HepG2 (cell line): ENCODE results near the gene TPRN. TPM values are rescaled to one million over a fixed set of nuclear protein-coding genes. Genes with fewer than 3 reads are reported as not detected.
A peak's percentile ranks its signal among the peaks of the same experiment; 100 is the strongest.

ENCODE experiments used
- EHMT2 ChIP-seq: fragments of 200-600 bp; sonication (generic); IDR thresholded peaks from 2 replicates; pipeline ENCODE4 v1.7.0; 2017; ENCODE audit warnings: antibody characterized with exemption, low read depth, low read length, borderline replicate concordance
- HMGA1 ChIP-seq: sonication (generic); formaldehyde crosslinking; conservative IDR thresholded peaks from 2 replicates; pipeline ENCODE4 v1.4.0; 2020; ENCODE audit warnings: missing genetic modification reagents
- MEIS1 ChIP-seq: sonication (generic); formaldehyde crosslinking; IDR thresholded peaks from 2 replicates; pipeline ENCODE4 v1.9.0; 2021; ENCODE audit warnings: mild to moderate bottlenecking, missing genetic modification reagents, moderate library complexity, borderline replicate concordance
- NR2F2 ChIP-seq: IDR thresholded peaks from 2 replicates; pipeline ENCODE4 v1.6.1; 2012; ENCODE audit warnings: low read depth, inconsistent platforms, borderline replicate concordance
- PHB2 ChIP-seq: fragments of 450-650 bp; IDR thresholded peaks from 2 replicates; pipeline ENCODE4 v1.6.1; 2018; ENCODE audit not compliant: partially characterized antibody
- SAP130 ChIP-seq: IDR thresholded peaks from 2 replicates; pipeline ENCODE4 v1.6.1; 2016; ENCODE audit warnings: low read depth
- ZNF644 ChIP-seq: IDR thresholded peaks from 2 replicates; pipeline ENCODE4 v1.6.1; 2016; ENCODE audit warnings: low read depth
- ZNF777 ChIP-seq: sonication (generic); formaldehyde crosslinking; IDR thresholded peaks from 2 replicates; pipeline ENCODE4 v1.4.0; 2020; ENCODE audit warnings: missing genetic modification reagents
- polyA plus RNA-seq, 8 experiments: library from polyadenylated mRNA; depleted of rRNA in 3 of 8; stranded (reverse) in 7 of 8; unstranded in 1 of 8; fragments of >200 nt; fragmentation: Illumina TruSeq in 4 of 8; extraction: Trizol in 4 of 8; gene quantifications; 2 replicates each; pipeline versions ENCODE4 v1.2.1 to v1.2.3, GENCODE V29; 2011 to 2016; ENCODE audit warnings: low read depth in 4 of 8, missing spikeins in 1 of 8, mixed read lengths in 1 of 8; ENCODE audit not compliant: insufficient read depth in 1 of 8
- total RNA-seq, 5 experiments: library from RNA; depleted of rRNA; stranded (reverse); fragments of >200 nt; fragmentation: Illumina TruSeq; extraction: Trizol; gene quantifications; 2 replicates each; pipeline ENCODE4 v1.2.3, GENCODE V29; 2016; ENCODE audit warnings: low read depth in 1 of 5
- TF ChIP-seq, protein P1 (sequence below): sonication (generic); formaldehyde crosslinking; IDR thresholded peaks from 2 replicates; pipeline ENCODE4 v1.5.1; 2020; ENCODE audit warnings: missing genetic modification reagents, mild to moderate bottlenecking, borderline replicate concordance
- TF ChIP-seq, protein P2 (sequence below): sonication (generic); formaldehyde crosslinking; IDR thresholded peaks from 2 replicates; pipeline ENCODE4 v1.5.0; 2020; ENCODE audit warnings: mild to moderate bottlenecking, missing genetic modification reagents
- TF ChIP-seq, protein P3 (sequence below): sonication (generic); formaldehyde crosslinking; IDR thresholded peaks from 2 replicates; pipeline ENCODE4 v1.4.0; 2020; ENCODE audit warnings: missing genetic modification reagents, borderline replicate concordance
- TF ChIP-seq, protein P4 (sequence below): sonication (generic); formaldehyde crosslinking; IDR thresholded peaks from 2 replicates; pipeline ENCODE4 v1.5.0; 2020; ENCODE audit warnings: mild to moderate bottlenecking, missing genetic modification reagents, moderate library complexity
- TF ChIP-seq, protein P5 (sequence below): sonication (generic); formaldehyde crosslinking; IDR thresholded peaks from 2 replicates; pipeline ENCODE4 v1.5.1; 2020; ENCODE audit warnings: missing genetic modification reagents, mild to moderate bottlenecking, borderline replicate concordance

TPRN gene
- total and polyA plus RNA-seq, 2 of the 13 experiments (the other 11 are each of a cell fraction or from before 2014, with no cell fraction given) = 10.1 to 19.2 TPM

DNA sequence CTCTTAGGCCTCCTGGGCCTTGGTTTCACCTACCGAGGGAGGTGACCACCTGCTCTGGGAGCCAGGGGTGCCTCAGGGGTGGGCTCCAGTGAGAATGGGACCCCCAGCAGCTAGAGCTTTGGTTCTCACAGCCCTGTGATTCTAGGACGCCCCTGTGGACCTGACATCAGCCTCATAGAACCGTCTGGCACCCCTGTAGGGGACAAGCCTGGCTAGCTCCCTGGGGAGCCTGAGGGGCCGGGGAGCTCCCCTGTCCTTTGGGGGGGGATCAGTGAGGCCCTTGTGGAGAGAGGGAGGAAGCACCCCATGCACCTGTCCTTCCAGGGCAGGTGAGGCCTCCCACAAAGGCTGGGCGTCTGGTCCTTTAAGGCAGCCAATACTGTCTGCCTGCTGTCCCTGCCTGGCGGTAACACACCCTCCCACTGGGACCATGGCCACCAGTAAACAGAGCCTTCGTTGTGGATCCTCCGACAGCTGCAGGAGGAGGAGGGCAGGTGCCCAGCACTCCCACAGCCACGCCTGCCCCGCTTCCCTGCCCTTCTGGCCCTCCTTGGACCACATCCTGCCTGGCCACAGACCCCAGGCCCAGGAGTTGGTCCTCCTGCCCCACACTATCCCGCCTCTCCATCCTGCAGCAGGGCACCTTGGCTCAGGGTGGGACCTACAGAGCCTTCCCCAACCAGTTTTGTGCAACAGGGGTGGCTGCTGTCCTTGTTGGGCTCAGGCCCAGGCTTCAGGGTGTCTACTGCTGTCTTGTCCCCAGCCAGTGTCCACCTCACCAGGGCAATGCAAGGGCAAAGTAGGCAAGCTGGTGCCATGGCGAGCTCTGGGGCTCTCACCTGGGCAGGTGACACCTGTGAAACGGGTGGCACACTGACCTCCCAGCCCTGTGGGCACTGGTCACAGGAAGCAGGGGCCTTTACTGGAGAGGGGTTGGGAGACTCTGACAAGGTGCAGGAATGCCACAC, 37.5 kb upstream of the TPRN start (continued):
- TF ChIP-seq, protein P1, sequence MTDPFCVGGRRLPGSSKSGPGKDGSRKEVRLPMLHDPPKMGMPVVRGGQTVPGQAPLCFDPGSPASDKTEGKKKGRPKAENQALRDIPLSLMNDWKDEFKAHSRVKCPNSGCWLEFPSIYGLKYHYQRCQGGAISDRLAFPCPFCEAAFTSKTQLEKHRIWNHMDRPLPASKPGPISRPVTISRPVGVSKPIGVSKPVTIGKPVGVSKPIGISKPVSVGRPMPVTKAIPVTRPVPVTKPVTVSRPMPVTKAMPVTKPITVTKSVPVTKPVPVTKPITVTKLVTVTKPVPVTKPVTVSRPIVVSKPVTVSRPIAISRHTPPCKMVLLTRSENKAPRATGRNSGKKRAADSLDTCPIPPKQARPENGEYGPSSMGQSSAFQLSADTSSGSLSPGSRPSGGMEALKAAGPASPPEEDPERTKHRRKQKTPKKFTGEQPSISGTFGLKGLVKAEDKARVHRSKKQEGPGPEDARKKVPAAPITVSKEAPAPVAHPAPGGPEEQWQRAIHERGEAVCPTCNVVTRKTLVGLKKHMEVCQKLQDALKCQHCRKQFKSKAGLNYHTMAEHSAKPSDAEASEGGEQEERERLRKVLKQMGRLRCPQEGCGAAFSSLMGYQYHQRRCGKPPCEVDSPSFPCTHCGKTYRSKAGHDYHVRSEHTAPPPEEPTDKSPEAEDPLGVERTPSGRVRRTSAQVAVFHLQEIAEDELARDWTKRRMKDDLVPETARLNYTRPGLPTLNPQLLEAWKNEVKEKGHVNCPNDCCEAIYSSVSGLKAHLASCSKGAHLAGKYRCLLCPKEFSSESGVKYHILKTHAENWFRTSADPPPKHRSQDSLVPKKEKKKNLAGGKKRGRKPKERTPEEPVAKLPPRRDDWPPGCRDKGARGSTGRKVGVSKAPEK (CRISPR knock-in tag) = no peak
- no peak for TF ChIP-seq EHMT2
- no peak for TF ChIP-seq HMGA1 (CRISPR knock-in tag)
- TF ChIP-seq MEIS1 (CRISPR knock-in tag) = no peak
- TF ChIP-seq ZNF777 (CRISPR knock-in tag) = no peak
- TF ChIP-seq ZNF644 (CRISPR knock-in tag) = no peak
- peak; percentile 39; the same call in 1 of the 2 replicates for TF ChIP-seq SAP130 (CRISPR knock-in tag)
- TF ChIP-seq, protein P2, sequence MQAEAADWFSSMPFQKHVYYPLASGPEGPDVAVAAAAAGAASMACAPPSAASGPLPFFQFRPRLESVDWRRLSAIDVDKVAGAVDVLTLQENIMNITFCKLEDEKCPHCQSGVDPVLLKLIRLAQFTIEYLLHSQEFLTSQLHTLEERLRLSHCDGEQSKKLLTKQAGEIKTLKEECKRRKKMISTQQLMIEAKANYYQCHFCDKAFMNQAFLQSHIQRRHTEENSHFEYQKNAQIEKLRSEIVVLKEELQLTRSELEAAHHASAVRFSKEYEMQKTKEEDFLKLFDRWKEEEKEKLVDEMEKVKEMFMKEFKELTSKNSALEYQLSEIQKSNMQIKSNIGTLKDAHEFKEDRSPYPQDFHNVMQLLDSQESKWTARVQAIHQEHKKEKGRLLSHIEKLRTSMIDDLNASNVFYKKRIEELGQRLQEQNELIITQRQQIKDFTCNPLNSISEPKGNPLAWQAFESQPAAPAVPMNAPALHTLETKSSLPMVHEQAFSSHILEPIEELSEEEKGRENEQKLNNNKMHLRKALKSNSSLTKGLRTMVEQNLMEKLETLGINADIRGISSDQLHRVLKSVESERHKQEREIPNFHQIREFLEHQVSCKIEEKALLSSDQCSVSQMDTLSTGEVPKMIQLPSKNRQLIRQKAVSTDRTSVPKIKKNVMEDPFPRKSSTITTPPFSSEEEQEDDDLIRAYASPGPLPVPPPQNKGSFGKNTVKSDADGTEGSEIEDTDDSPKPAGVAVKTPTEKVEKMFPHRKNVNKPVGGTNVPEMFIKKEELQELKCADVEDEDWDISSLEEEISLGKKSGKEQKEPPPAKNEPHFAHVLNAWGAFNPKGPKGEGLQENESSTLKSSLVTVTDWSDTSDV (CRISPR knock-in tag) = no peak
- TF ChIP-seq, protein P3, sequence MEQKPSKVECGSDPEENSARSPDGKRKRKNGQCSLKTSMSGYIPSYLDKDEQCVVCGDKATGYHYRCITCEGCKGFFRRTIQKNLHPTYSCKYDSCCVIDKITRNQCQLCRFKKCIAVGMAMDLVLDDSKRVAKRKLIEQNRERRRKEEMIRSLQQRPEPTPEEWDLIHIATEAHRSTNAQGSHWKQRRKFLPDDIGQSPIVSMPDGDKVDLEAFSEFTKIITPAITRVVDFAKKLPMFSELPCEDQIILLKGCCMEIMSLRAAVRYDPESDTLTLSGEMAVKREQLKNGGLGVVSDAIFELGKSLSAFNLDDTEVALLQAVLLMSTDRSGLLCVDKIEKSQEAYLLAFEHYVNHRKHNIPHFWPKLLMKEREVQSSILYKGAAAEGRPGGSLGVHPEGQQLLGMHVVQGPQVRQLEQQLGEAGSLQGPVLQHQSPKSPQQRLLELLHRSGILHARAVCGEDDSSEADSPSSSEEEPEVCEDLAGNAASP (CRISPR knock-in tag) = no peak
- TF ChIP-seq, protein P4, sequence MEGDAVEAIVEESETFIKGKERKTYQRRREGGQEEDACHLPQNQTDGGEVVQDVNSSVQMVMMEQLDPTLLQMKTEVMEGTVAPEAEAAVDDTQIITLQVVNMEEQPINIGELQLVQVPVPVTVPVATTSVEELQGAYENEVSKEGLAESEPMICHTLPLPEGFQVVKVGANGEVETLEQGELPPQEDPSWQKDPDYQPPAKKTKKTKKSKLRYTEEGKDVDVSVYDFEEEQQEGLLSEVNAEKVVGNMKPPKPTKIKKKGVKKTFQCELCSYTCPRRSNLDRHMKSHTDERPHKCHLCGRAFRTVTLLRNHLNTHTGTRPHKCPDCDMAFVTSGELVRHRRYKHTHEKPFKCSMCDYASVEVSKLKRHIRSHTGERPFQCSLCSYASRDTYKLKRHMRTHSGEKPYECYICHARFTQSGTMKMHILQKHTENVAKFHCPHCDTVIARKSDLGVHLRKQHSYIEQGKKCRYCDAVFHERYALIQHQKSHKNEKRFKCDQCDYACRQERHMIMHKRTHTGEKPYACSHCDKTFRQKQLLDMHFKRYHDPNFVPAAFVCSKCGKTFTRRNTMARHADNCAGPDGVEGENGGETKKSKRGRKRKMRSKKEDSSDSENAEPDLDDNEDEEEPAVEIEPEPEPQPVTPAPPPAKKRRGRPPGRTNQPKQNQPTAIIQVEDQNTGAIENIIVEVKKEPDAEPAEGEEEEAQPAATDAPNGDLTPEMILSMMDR = 0 out of 2 replicates have a peak, but pooled peaks have one; percentile 10
- TF ChIP-seq PHB2 = no peak
- TF ChIP-seq NR2F2 = no peak
- TF ChIP-seq, protein P5, sequence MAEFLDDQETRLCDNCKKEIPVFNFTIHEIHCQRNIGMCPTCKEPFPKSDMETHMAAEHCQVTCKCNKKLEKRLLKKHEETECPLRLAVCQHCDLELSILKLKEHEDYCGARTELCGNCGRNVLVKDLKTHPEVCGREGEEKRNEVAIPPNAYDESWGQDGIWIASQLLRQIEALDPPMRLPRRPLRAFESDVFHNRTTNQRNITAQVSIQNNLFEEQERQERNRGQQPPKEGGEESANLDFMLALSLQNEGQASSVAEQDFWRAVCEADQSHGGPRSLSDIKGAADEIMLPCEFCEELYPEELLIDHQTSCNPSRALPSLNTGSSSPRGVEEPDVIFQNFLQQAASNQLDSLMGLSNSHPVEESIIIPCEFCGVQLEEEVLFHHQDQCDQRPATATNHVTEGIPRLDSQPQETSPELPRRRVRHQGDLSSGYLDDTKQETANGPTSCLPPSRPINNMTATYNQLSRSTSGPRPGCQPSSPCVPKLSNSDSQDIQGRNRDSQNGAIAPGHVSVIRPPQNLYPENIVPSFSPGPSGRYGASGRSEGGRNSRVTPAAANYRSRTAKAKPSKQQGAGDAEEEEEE (CRISPR knock-in tag) = no peak
